ENCODE data around the gene LAMA4.

Gene LAMA4

DNA sequence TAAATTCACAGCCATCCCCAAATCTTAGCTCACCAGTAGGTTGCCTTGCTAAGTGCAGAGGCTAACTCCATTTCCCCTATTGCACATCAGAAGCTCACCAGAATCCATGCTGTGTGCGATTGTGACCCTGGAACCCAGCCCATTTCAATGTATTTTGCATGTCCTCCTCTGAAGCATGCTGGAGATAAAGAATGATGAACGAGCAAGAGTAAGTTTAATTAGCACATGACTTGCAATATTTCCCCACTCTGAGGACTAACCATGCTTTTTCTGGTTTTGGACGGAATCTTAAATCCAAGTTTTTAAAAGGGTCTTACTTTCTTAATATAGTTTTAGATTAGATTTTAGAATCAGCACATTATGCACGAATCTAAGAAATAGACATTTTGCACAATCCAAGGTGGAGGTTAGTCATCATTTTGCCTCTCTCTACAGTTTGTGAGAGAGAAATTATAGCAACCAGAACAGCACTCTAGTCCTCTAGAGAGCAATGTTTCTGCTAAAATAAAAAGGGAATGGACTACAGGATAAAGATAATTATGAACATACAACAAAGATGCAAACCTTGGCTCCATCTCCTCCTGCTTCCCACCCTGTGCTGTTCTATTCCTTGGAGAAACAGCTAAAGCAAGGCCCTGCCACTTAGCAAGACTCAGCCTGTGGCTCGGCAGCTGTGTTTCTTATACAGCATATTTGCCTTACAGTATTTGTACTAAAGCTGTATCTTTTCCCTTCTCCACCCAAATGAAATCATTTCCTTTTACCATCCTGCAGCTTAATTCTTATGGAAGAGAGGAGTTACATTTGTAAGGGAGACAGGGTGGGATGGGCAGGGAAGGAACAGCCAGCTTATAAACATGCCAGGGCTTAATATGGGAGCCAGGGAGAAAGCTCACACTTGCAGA is 24.9 kb upstream of the LAMA4 start:
- Histone ChIP-seq H3K27me3 (ENCODE audit: insufficient read depth, low read depth) (no peaks in the 10 kb centered on the region), H3K9ac (no peak overlapping the region), H2AFZ (ENCODE audit: low read depth) (no peak overlapping the region), H3K4me1 (ENCODE audit: low read depth, poor library complexity, severe bottlenecking) (no peaks in the 10 kb centered on the region), H4K20me1 (ENCODE audit: insufficient read depth) (no peaks in the 10 kb centered on the region), H3K4me2 (no peak overlapping the region), H3K27ac (no peak overlapping the region), H3K79me2 (ENCODE audit: insufficient read depth, low read depth) (no peaks in the 10 kb centered on the region), H3K4me3 (IDR thresholded peaks at IDR 0.05; ENCODE audit: insufficient read depth, low read depth, low read length) (no peak overlapping the region), H3K36me3 (ENCODE audit: insufficient read depth) (no peaks in the 10 kb centered on the region)
- TF ChIP-seq, protein P1, sequence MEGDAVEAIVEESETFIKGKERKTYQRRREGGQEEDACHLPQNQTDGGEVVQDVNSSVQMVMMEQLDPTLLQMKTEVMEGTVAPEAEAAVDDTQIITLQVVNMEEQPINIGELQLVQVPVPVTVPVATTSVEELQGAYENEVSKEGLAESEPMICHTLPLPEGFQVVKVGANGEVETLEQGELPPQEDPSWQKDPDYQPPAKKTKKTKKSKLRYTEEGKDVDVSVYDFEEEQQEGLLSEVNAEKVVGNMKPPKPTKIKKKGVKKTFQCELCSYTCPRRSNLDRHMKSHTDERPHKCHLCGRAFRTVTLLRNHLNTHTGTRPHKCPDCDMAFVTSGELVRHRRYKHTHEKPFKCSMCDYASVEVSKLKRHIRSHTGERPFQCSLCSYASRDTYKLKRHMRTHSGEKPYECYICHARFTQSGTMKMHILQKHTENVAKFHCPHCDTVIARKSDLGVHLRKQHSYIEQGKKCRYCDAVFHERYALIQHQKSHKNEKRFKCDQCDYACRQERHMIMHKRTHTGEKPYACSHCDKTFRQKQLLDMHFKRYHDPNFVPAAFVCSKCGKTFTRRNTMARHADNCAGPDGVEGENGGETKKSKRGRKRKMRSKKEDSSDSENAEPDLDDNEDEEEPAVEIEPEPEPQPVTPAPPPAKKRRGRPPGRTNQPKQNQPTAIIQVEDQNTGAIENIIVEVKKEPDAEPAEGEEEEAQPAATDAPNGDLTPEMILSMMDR (conservative IDR thresholded peaks at IDR 0.05; ENCODE audit: low read depth, low read length): no peak

DNA sequence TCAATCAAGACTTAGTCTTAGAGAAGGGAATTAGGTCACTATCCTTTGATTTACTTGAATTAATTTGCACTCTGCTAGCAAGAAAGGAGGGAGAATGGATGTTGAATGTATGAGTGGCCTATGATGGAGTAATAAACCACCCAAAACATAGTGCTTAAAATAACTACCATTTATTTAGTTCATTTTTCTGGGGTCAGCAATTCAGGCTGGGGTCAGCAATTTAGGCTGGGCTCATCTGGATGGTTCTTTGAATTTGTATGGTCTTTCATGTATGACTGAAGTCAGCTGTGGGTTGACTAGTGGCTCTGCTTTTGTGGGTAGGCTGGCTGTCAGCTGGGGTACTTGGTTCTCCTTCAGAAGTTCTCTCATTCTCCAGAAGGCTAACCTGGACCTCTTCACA is 21.0 kb upstream of the LAMA4 start:
- Histone ChIP-seq H3K4me2 (no peak overlapping the region), H3K36me3 (ENCODE audit: insufficient read depth) (no peaks in the 10 kb centered on the region), H3K27ac (no peak overlapping the region)

DNA sequence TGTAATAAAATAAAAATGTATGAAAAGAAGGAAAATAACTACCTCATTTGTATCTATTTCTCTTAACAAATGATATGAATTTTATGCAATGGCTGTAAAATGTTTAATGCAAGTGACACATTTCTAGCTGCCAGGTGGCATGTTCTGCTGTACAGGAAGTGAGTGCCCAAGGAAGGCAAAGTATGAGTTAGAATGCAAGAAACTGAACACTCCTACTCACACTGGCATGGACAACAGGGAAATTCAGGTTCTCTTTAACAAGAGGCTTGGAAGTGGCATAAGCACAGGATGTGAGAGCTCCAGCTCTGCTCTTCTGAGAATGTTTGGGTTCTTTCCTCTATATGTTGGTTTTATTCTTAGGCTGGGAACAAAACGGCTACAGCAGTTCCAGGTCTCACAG is 20.4 kb upstream of the LAMA4 start:
- Histone ChIP-seq H3K4me2 (no peak overlapping the region), H3K27me3 (ENCODE audit: insufficient read depth, low read depth) (no peaks in the 10 kb centered on the region), H3K79me2 (ENCODE audit: insufficient read depth, low read depth) (no peaks in the 10 kb centered on the region), H3K36me3 (ENCODE audit: insufficient read depth) (no peaks in the 10 kb centered on the region), H4K20me1 (ENCODE audit: insufficient read depth) (no peaks in the 10 kb centered on the region), H3K4me1 (ENCODE audit: low read depth, poor library complexity, severe bottlenecking) (no peaks in the 10 kb centered on the region), H2AFZ (ENCODE audit: low read depth) (no peak overlapping the region), H3K9ac (no peak overlapping the region), H3K4me3 (IDR thresholded peaks at IDR 0.05; ENCODE audit: insufficient read depth, low read depth, low read length) (no peak overlapping the region), H3K27ac (no peak overlapping the region)
- TF ChIP-seq, protein P1 (conservative IDR thresholded peaks at IDR 0.05; ENCODE audit: low read depth, low read length): no peak

More for the DNA sequence above, 21.0 kb upstream of the LAMA4 start:
- Histone ChIP-seq H3K27me3 (ENCODE audit: insufficient read depth, low read depth) (no peaks in the 10 kb centered on the region), H4K20me1 (ENCODE audit: insufficient read depth) (no peaks in the 10 kb centered on the region), H3K79me2 (ENCODE audit: insufficient read depth, low read depth) (no peaks in the 10 kb centered on the region), H3K9ac (no peak overlapping the region), H3K4me3 (IDR thresholded peaks at IDR 0.05; ENCODE audit: insufficient read depth, low read depth, low read length) (no peak overlapping the region), H2AFZ (ENCODE audit: low read depth) (no peak overlapping the region), H3K4me1 (ENCODE audit: low read depth, poor library complexity, severe bottlenecking) (no peaks in the 10 kb centered on the region)
- TF ChIP-seq, protein P1 (conservative IDR thresholded peaks at IDR 0.05; ENCODE audit: low read depth, low read length): no peak

DNA sequence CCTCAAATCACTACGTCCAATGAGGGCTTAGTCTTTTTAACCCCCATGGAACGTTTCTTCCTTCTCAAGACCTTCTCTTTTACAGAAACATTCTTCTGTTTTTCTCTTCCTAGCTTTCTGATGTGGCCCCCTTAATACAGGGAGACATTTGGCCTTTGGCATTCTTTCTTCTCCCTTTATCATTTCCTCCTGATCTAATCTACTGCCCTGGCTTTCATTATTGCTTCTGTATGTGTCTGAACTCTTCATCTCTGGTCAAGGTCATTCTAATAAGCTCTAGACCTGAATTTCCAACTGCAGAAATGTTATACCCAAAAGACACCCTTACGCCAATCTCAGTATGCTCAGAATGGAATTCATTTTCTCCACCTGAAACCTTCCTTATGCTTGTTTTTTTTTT is 18.4 kb upstream of the LAMA4 start:
- Histone ChIP-seq H3K4me1 (ENCODE audit: low read depth, poor library complexity, severe bottlenecking) (no peaks in the 10 kb centered on the region), H3K4me3 (IDR thresholded peaks at IDR 0.05; ENCODE audit: insufficient read depth, low read depth, low read length) (no peak overlapping the region), H4K20me1 (ENCODE audit: insufficient read depth) (no peaks in the 10 kb centered on the region), H3K27ac (no peak overlapping the region), H3K27me3 (ENCODE audit: insufficient read depth, low read depth) (no peaks in the 10 kb centered on the region), H3K79me2 (ENCODE audit: insufficient read depth, low read depth) (no peaks in the 10 kb centered on the region), H3K9ac (no peak overlapping the region), H3K36me3 (ENCODE audit: insufficient read depth) (no peaks in the 10 kb centered on the region), H3K4me2 (no peak overlapping the region), H2AFZ (ENCODE audit: low read depth) (no peak overlapping the region)
- TF ChIP-seq, protein P1 (conservative IDR thresholded peaks at IDR 0.05; ENCODE audit: low read depth, low read length): no peak

Data from KMS-11 (cell line).